Thyroid gland (tissue), 4 donors: ENCODE measurements around the gene PTPRT.

ENCODE experiments used
- CTCF ChIP-seq, 6 experiments: fragments of 200-600 bp in 3 of 6; fragments of 450-650 bp in 3 of 6; sonication (generic) in 3 of 6; IDR thresholded peaks; one replicate each; pipeline ENCODE4 v1.5.1; 2016 to 2019; ENCODE audit warnings: antibody characterized with exemption in 6 of 6, mild to moderate bottlenecking in 2 of 6, inconsistent platforms in 1 of 6, moderate library complexity in 1 of 6
- POLR2A ChIP-seq, 2 donors: fragments of 450-650 bp; IDR thresholded peaks; one replicate each; pipeline ENCODE4 v1.6.1; 2017; ENCODE audit warnings: antibody characterized with exemption in 2 of 2, mild to moderate bottlenecking in 2 of 2, moderate library complexity in 1 of 2

GRCh38 chr20:42027746-42028268 is 1161.9 kb downstream of the PTPRT start:
- TF ChIP-seq CTCF (IDR thresholded peaks at IDR 0.05) (no peak), POLR2A (IDR thresholded peaks at IDR 0.05) (no peak)
